ENCODE data around the gene WDFY4. TPM values are rescaled to one million over a fixed set of nuclear protein-coding genes. Genes with fewer than 3 reads are reported as not detected.

Gene WDFY4
- total and polyA plus RNA-seq, 2 donors (not counting 3 experiments of a cell fraction or from before 2014, with no cell fraction given): 10.1 to 10.2 TPM

DNA sequence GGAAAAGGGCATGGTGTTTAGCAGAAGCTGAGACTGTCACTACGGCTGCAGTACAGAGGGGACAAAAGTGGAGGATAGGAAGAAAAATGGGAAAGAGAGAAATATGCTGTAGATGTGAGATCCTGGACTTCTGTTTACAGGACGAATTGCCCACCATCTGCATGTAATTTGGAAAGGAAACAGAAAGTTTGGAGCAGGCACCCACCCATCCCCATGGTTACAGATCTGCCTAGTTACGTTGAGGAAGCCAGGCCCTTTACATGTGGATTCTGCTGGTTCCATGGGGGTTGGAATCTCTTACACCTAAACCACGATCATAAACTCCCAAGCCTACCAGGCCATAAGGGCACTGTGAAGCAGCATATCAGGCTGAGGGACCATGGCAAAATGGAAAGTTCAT lies 84.3 kb downstream of the WDFY4 start:
- Histone ChIP-seq H3K27ac (ENCODE audit: insufficient read depth, low read depth, low read length) (no peak overlapping the region), H3K27me3 (ENCODE audit: control insufficient read depth in 2 of 2, insufficient read depth in 2 of 2, low read length in 2 of 2) (no peaks in the 10 kb centered on the region), H4K20me1 (replicated peaks; ENCODE audit: control insufficient read depth, extremely low read depth, insufficient read depth, low read length) (no peaks in the 10 kb centered on the region), H2AFZ (ENCODE audit: low read depth, low read length) (no peak overlapping the region), H3K4me2 (ENCODE audit: insufficient read depth, low read length) (no peak overlapping the region), H3K4me3 (replicated peaks in 1 of 3; ENCODE audit: insufficient read depth in 1 of 3, low read depth in 1 of 3, low read length in 3 of 3) (no peak overlapping the region), H3K9me3 (replicated peaks; ENCODE audit: control insufficient read depth, insufficient read depth, low read length) (no peaks in the 10 kb centered on the region), H3K9me1 (replicated peaks; ENCODE audit: control insufficient read depth, extremely low read depth, insufficient read depth, low read length) (no peaks in the 10 kb centered on the region), H3K9ac (replicated peaks; ENCODE audit: extremely low read depth, insufficient read depth, low read length) (no peak overlapping the region), H3K79me2 (ENCODE audit: control insufficient read depth, insufficient read depth, low read length) (no peaks in the 10 kb centered on the region), H3K36me3 (ENCODE audit: control insufficient read depth in 2 of 2, extremely low read depth in 1 of 2, insufficient read depth in 2 of 2, low read length in 2 of 2) (no peaks in the 10 kb centered on the region), H3K4me1 (ENCODE audit: control insufficient read depth, extremely low read depth, insufficient read depth, low read length) (no peaks in the 10 kb centered on the region)
- FAIRE-seq: no peak
- ChIA-PET POLR2A (no interaction called here), CTCF (no interaction called here)
- dilution Hi-C loops (cut with MboI; ENCODE audit: extremely low pct_ligation_motif_present, low sequenced_read_pairs) (no loop called here), intact Hi-C loops (cut with micrococcal nuclease) (no loop called here)
- TF ChIP-seq, protein P1, sequence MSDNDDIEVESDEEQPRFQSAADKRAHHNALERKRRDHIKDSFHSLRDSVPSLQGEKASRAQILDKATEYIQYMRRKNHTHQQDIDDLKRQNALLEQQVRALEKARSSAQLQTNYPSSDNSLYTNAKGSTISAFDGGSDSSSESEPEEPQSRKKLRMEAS (IDR thresholded peaks at IDR 0.05; ENCODE audit: insufficient read depth, insufficient read length): no peak
- no peak for TF ChIP-seq JUN (IDR thresholded peaks at IDR 0.05; ENCODE audit: borderline replicate concordance, insufficient read depth, insufficient read length, low read depth)
- no peak for TF ChIP-seq MYC (IDR thresholded peaks at IDR 0.05; ENCODE audit: low read depth, low read length)
- TF ChIP-seq POLR2A (IDR thresholded peaks at IDR 0.05; ENCODE audit: low read depth, low read length): no peak
- TF ChIP-seq, protein P2, sequence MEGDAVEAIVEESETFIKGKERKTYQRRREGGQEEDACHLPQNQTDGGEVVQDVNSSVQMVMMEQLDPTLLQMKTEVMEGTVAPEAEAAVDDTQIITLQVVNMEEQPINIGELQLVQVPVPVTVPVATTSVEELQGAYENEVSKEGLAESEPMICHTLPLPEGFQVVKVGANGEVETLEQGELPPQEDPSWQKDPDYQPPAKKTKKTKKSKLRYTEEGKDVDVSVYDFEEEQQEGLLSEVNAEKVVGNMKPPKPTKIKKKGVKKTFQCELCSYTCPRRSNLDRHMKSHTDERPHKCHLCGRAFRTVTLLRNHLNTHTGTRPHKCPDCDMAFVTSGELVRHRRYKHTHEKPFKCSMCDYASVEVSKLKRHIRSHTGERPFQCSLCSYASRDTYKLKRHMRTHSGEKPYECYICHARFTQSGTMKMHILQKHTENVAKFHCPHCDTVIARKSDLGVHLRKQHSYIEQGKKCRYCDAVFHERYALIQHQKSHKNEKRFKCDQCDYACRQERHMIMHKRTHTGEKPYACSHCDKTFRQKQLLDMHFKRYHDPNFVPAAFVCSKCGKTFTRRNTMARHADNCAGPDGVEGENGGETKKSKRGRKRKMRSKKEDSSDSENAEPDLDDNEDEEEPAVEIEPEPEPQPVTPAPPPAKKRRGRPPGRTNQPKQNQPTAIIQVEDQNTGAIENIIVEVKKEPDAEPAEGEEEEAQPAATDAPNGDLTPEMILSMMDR (IDR thresholded peaks at IDR 0.05; ENCODE audit: extremely low read depth in 1 of 2, insufficient read depth in 1 of 2, low read depth in 1 of 2, low read length in 2 of 2): no peak
- no TSS peak for BruUV-seq (replicated peaks)
- no peak for DNase-seq (ENCODE audit: low read depth, low spot score)

DNA sequence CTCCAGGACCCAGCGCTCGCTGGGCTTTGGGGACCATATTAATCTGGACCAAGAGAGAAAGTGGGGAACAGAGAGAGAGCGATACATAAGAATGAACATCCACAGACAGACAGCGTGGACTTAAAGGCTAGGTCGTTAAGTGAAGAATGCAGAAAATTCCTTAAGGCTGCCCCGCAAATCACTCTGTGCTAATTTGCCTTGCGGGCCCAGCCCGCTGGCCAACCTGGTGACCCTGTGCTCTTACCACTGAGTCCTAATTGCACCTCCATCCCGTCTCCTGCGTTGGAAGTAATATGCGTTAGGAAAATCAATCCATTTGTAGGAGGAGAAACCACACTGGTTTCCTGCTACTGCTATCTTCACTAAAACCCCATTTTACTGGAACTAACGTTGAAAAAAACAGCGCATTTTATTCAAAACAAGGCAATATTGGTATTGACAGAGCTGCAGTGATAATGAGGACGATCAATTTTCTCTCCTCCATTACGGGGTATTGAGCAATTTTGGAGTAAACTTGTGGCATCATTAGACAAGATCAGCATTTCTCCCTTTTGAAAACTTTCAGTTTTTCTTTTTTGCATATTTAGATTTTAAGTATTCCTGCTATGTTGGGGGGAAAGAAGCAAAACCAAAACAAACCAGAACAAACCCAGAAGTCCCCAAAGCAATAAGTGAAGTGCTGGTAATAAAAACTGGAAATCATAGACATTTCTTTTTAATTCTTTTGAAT lies 85.2 kb downstream of the WDFY4 start:
- H3K9me1 ChIP-seq (replicated peaks; ENCODE audit: control insufficient read depth, extremely low read depth, insufficient read depth, low read length): no peaks in the 10 kb centered on the region
- ChIA-PET CTCF (no interaction called here), POLR2A (no interaction called here)
- TF ChIP-seq JUN (IDR thresholded peaks at IDR 0.05; ENCODE audit: borderline replicate concordance, insufficient read depth, insufficient read length, low read depth) (no peak), FOS (IDR thresholded peaks at IDR 0.05; ENCODE audit: borderline replicate concordance, insufficient read depth, low read length) (no peak), POLR2A (IDR thresholded peaks at IDR 0.05; ENCODE audit: low read depth, low read length) (no peak), GATA2 (IDR thresholded peaks at IDR 0.05; ENCODE audit: insufficient read depth, insufficient read length, low read depth, low read length) (no peak), EZH2 (IDR thresholded peaks at IDR 0.05; ENCODE audit: borderline replicate concordance, low read depth, low read length, severe bottlenecking) (no peak), POLR2AphosphoS5 (IDR thresholded peaks at IDR 0.05; ENCODE audit: insufficient read depth, low read depth, low read length) (no peak), MYC (IDR thresholded peaks at IDR 0.05; ENCODE audit: low read depth, low read length) (no peak)
- TF ChIP-seq, protein P1 (IDR thresholded peaks at IDR 0.05; ENCODE audit: insufficient read depth, insufficient read length): no peak
- TF ChIP-seq, protein P2 (IDR thresholded peaks at IDR 0.05; ENCODE audit: extremely low read depth in 1 of 2, insufficient read depth in 1 of 2, low read depth in 1 of 2, low read length in 2 of 2): no peak
- H3K27ac ChIP-seq (ENCODE audit: insufficient read depth, low read depth, low read length): no peak overlapping the region
- no peak overlapping the region for H3K4me3 ChIP-seq (replicated peaks in 1 of 3; ENCODE audit: insufficient read depth in 1 of 3, low read depth in 1 of 3, low read length in 3 of 3)
- dilution Hi-C loops (cut with MboI; ENCODE audit: extremely low pct_ligation_motif_present, low sequenced_read_pairs) (no loop called here), intact Hi-C loops (cut with micrococcal nuclease) (no loop called here)
- FAIRE-seq: no peak
- H3K36me3 ChIP-seq (ENCODE audit: control insufficient read depth in 2 of 2, extremely low read depth in 1 of 2, insufficient read depth in 2 of 2, low read length in 2 of 2): no peaks in the 10 kb centered on the region
- H3K9me3 ChIP-seq (replicated peaks; ENCODE audit: control insufficient read depth, insufficient read depth, low read length): no peaks in the 10 kb centered on the region
- no peak overlapping the region for H3K4me2 ChIP-seq (ENCODE audit: insufficient read depth, low read length)
- no peaks in the 10 kb centered on the region for H3K79me2 ChIP-seq (ENCODE audit: control insufficient read depth, insufficient read depth, low read length)
- H3K4me1 ChIP-seq (ENCODE audit: control insufficient read depth, extremely low read depth, insufficient read depth, low read length): no peaks in the 10 kb centered on the region
- H4K20me1 ChIP-seq (replicated peaks; ENCODE audit: control insufficient read depth, extremely low read depth, insufficient read depth, low read length): no peaks in the 10 kb centered on the region
- no peak overlapping the region for H2AFZ ChIP-seq (ENCODE audit: low read depth, low read length)
- no TSS peak for BruUV-seq (replicated peaks)
- H3K27me3 ChIP-seq (ENCODE audit: control insufficient read depth in 2 of 2, insufficient read depth in 2 of 2, low read length in 2 of 2): no peaks in the 10 kb centered on the region
- no peak for DNase-seq (ENCODE audit: low read depth, low spot score)
- H3K9ac ChIP-seq (replicated peaks; ENCODE audit: extremely low read depth, insufficient read depth, low read length): no peak overlapping the region
